ENCODE measurements around the gene DTNB.

DTNB gene

GRCh38 chr2:25347205-25347815, 326.1 kb downstream of the DTNB start:
- TF ChIP-seq EZH2 (IDR thresholded peaks at IDR 0.05) (no peak), POLR2AphosphoS5 (IDR thresholded peaks at IDR 0.05; ENCODE audit: borderline replicate concordance, low read depth, low read length) (no peak), FOXP2 (optimal IDR thresholded peaks at IDR 0.05; ENCODE audit: control extremely low read depth, extremely low read length, insufficient read depth) (no peak)
- no peaks in the 10 kb centered on the region for H3K9me3 ChIP-seq (ENCODE audit: low read depth, low read length)
- no peaks in the 10 kb centered on the region for H3K36me3 ChIP-seq (ENCODE audit: insufficient read depth, low read length)
- DNase-seq (ENCODE audit: low read depth, low spot score) = no peak
- no peak overlapping the region for H3K4me3 ChIP-seq
- no peak overlapping the region for H3K27ac ChIP-seq
- H3K9ac ChIP-seq (ENCODE audit: insufficient read length) = no peak overlapping the region

DNA sequence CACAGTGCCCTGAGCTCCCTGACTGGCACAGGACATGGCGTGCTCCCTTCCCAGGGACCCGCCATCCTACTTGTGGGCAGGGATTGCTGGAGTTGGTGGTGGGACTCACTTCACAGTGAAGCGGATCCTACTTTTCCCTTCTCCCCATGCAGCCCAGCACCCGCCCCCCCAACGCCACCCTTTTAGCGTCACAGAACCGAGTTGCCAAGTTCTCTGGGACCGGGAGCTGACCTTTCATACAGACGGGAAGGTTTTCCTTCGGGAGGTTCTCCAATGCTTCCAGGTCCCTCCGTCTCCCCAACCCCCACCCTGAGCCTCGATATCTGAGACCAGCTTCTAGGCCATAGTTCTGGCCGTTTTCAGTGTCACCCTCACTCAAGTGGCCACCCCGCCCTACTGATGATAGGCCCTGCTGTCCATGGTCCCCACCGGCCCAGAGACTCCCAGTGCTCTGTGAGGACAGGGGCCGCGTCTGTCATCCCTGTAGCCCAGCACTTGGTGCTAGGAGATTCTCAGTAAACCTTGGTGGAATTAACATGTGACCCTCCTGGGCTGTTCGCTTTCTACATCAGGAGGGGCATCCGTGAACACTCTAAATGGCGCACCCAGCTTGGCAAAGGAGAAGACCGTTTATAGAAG, 330.1 kb downstream of the DTNB start:
- no peak overlapping the region for H3K27ac ChIP-seq
- TF ChIP-seq FOXP2 (optimal IDR thresholded peaks at IDR 0.05; ENCODE audit: control extremely low read depth, extremely low read length, insufficient read depth) = no peak
- no peak overlapping the region for H3K4me3 ChIP-seq
- no peaks in the 10 kb centered on the region for H3K36me3 ChIP-seq (ENCODE audit: insufficient read depth, low read length)
- no peaks in the 10 kb centered on the region for H3K9me3 ChIP-seq (ENCODE audit: low read depth, low read length)
- H3K9ac ChIP-seq (ENCODE audit: insufficient read length) = no peak overlapping the region
- DNase-seq (ENCODE audit: low read depth, low spot score) = no peak

DNA sequence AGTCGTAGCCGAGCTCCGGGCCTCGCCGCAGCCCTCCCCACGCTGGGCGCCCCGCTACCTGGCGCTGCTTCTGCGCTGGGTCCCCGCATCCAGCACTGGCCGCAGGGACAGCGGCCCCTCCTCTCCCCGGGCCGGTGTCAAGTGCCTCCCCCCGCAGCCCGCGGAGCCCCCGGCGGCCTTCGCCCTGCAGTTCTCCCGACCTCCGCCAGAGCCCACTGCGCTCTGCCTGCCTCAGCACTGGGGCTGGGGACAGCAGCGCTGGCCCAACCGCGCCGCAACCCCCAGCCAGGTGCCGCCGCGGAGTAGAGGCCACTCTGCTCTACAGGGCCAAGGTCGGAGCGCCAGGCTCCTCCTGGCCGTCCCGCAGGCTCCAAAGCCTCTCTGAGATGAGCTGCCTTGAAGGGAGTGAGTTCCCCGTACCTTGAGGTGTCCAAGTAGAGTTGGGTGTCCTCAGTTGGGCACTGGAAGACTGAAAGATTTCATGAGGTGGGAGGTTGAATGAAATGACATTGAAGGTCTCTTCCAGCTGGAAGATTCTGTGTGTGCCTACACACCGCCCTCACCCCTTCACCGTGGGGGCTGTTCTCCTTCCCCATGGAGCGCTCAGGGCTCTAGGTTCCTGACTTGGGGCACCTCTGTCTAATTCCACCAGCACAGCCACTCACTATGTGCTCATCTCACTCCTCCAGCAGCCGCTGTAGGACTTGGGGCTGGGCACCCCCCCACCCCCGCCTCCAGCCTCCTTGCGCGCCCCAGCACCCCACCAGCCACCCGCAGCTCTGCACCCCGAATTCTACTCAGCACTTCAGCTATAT, 330.8 kb downstream of the DTNB start:
- no peak overlapping the region for H3K27ac ChIP-seq
- no peaks in the 10 kb centered on the region for H3K9me3 ChIP-seq (ENCODE audit: low read depth, low read length)
- DNase-seq (ENCODE audit: low read depth, low spot score) = no peak
- TF ChIP-seq POLR2AphosphoS5 (IDR thresholded peaks at IDR 0.05; ENCODE audit: borderline replicate concordance, low read depth, low read length) (no peak), FOXP2 (optimal IDR thresholded peaks at IDR 0.05; ENCODE audit: control extremely low read depth, extremely low read length, insufficient read depth) (no peak), EZH2 (IDR thresholded peaks at IDR 0.05) (no peak)
- H3K36me3 ChIP-seq (ENCODE audit: insufficient read depth, low read length) = no peaks in the 10 kb centered on the region
- H3K4me3 ChIP-seq = peak overlapping the region; percentile 80
- H3K9ac ChIP-seq (ENCODE audit: insufficient read length) = peak overlapping the region; percentile 59

DNA sequence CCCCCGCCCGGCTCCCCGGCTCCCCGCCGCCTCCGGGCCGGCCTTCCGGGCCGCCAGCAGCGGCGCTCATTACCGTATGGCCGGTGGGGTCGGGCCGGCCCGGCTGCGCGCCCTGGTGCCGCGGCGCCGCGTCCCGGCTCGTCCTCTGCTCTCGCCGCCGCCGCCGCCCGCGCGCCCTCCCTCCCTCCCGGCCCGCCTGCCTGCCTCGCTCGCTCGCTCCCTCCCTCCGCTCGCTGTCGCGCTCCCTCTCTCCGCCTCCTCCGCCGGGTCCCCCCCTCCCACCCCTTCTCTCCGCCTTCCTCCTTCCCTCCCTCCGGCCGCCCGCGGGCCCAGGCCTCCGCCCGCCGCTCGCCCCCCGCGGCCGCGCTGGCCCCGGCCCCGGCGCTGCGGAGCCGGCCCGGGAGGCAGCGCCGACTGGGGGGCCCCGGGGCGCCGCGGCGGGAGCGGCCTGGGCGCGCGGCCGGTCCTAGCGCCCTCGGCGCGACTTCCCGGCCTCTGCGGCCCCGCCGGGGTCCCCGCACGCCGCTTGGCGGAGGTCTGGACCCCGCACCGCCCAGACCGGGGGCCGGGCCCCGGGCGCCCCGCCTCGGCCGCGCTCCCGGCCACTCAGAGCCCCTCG, 331.5 kb downstream of the DTNB start, which contains the start of gene DNMT3A:
Gene DNMT3A, minus strand, starts transcription at position 173 of the 619 bp plus-strand sequence. CDS start 27,941 bp downstream, outside the sequence.
- Histone ChIP-seq H3K27ac (no peak within 1 kb of the TSS), H3K4me3 (peak within 1 kb of the TSS; percentile 85), H3K9me3 (ENCODE audit: low read depth, low read length) (no peaks in the 10 kb centered on the region), H3K9ac (ENCODE audit: insufficient read length) (peak within 1 kb of the TSS; percentile 59), H3K36me3 (ENCODE audit: insufficient read depth, low read length) (no peaks in the 10 kb centered on the region)
- TF ChIP-seq POLR2AphosphoS5 (IDR thresholded peaks at IDR 0.05; ENCODE audit: borderline replicate concordance, low read depth, low read length) (no peak), FOXP2 (optimal IDR thresholded peaks at IDR 0.05; ENCODE audit: control extremely low read depth, extremely low read length, insufficient read depth) (no peak), EZH2 (IDR thresholded peaks at IDR 0.05) (no peak)
- no peak for DNase-seq (ENCODE audit: low read depth, low spot score)

GRCh38 chr2:25341011-25341727, 332.2 kb downstream of the DTNB start:
- H3K4me3 ChIP-seq = peak overlapping the region; percentile 85
- no peak for TF ChIP-seq FOXP2 (optimal IDR thresholded peaks at IDR 0.05; ENCODE audit: control extremely low read depth, extremely low read length, insufficient read depth)
- no peak for TF ChIP-seq EZH2 (IDR thresholded peaks at IDR 0.05)
- no peak for TF ChIP-seq POLR2AphosphoS5 (IDR thresholded peaks at IDR 0.05; ENCODE audit: borderline replicate concordance, low read depth, low read length)
- no peaks in the 10 kb centered on the region for H3K36me3 ChIP-seq (ENCODE audit: insufficient read depth, low read length)
- H3K9ac ChIP-seq (ENCODE audit: insufficient read length) = no peak overlapping the region
- H3K9me3 ChIP-seq (ENCODE audit: low read depth, low read length) = no peaks in the 10 kb centered on the region
- H3K27ac ChIP-seq = no peak overlapping the region
- no peak for DNase-seq (ENCODE audit: low read depth, low spot score)

DNA sequence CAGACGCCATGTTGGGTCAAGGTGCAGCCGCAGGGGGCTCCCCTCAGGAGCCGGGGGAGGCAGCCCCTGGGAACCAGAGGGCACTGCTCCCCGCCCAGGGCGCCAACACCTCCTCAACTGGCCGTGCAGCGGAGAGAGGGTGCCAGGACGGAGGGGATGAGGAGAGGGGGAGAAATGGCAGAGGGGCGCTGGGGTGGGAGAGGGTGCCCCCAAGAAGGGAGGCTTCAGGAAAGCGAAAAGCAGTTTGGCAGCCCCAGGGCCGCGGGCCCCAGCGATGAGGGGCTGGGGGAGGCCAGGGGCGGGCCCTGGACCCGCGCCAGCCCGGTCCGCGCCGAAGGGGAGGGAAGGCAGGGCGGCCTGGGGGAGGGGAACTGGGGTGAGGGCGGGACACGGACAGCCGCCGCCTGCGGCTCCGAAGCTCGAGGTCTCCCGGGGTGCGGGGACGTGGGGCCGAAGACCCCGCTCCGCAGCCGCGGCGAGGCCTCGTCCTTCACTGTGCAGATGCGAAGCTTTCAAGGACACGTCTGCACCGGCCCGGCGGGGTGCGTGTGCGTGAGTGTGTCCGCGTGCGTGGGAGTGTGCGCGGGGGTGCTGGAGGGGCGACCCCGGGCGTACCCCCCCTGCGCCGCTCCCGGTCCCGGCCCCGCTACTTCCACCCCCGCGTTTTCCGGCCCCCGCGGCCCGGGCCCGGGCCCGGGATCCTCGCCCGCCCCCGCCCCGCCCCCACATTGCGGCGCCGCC, 333.0 kb downstream of the DTNB start:
- H3K9ac ChIP-seq (ENCODE audit: insufficient read length) = peak overlapping the region; percentile 45
- peak overlapping the region; percentile 85 for H3K4me3 ChIP-seq
- peak overlapping the region; percentile 45; the same call in 1 of the 2 replicates for H3K27ac ChIP-seq
- TF ChIP-seq POLR2AphosphoS5 (IDR thresholded peaks at IDR 0.05; ENCODE audit: borderline replicate concordance, low read depth, low read length) (no peak; the same call in 1 of the 2 replicates), FOXP2 (optimal IDR thresholded peaks at IDR 0.05; ENCODE audit: control extremely low read depth, extremely low read length, insufficient read depth) (no peak), EZH2 (IDR thresholded peaks at IDR 0.05) (no peak)
- H3K9me3 ChIP-seq (ENCODE audit: low read depth, low read length) = no peaks in the 10 kb centered on the region
- no peak for DNase-seq (ENCODE audit: low read depth, low spot score)
- no peaks in the 10 kb centered on the region for H3K36me3 ChIP-seq (ENCODE audit: insufficient read depth, low read length)

GRCh38 chr2:25339791-25340180, 333.6 kb downstream of the DTNB start:
- Histone ChIP-seq H3K9ac (ENCODE audit: insufficient read length) (no peak overlapping the region), H3K27ac (peak overlapping the region; percentile 75; the same call in 1 of the 2 replicates), H3K36me3 (ENCODE audit: insufficient read depth, low read length) (no peaks in the 10 kb centered on the region), H3K4me3 (peak overlapping the region; percentile 85), H3K9me3 (ENCODE audit: low read depth, low read length) (no peaks in the 10 kb centered on the region)
- TF ChIP-seq EZH2 (IDR thresholded peaks at IDR 0.05) = no peak
- TF ChIP-seq FOXP2 (optimal IDR thresholded peaks at IDR 0.05; ENCODE audit: control extremely low read depth, extremely low read length, insufficient read depth) = no peak
- no peak for TF ChIP-seq POLR2AphosphoS5 (IDR thresholded peaks at IDR 0.05; ENCODE audit: borderline replicate concordance, low read depth, low read length)
- DNase-seq (ENCODE audit: low read depth, low spot score) = no peak
